Subcutaneous abdominal adipose tissue (tissue), 5 donors: ENCODE measurements around the gene ADGRD1.

ENCODE experiments used
- H3K27ac ChIP-seq: one replicate; pipeline ENCODE4 v1.7.0; 2013; ENCODE audit warnings: low read depth, mild to moderate bottlenecking, inconsistent platforms, low read length, moderate library complexity
- H3K27me3 ChIP-seq, 5 donors: one replicate each; pipeline ENCODE4 v1.7.0; 2013; ENCODE audit warnings: low read length in 5 of 5, inconsistent platforms in 1 of 5; ENCODE audit not compliant: control insufficient read depth in 5 of 5, insufficient read depth in 4 of 5
- H3K36me3 ChIP-seq, 5 donors: one replicate each; pipeline ENCODE4 v1.7.0; 2013; ENCODE audit warnings: low read length in 5 of 5; ENCODE audit not compliant: control insufficient read depth in 5 of 5, insufficient read depth in 5 of 5
- H3K4me1 ChIP-seq, 5 donors: one replicate each; pipeline ENCODE4 v1.7.0; 2013; ENCODE audit warnings: low read length in 5 of 5, mild to moderate bottlenecking in 3 of 5, moderate library complexity in 1 of 5; ENCODE audit not compliant: control insufficient read depth in 5 of 5, insufficient read depth in 5 of 5
- H3K4me3 ChIP-seq, 5 donors: one replicate each; pipeline ENCODE4 v1.7.0; 2013; ENCODE audit warnings: low read length in 5 of 5, low read depth in 1 of 5
- H3K9ac ChIP-seq, 5 donors: one replicate each; pipeline ENCODE4 v1.7.0; 2013; ENCODE audit warnings: low read length in 5 of 5, mild to moderate bottlenecking in 4 of 5, moderate library complexity in 3 of 5
- H3K9me3 ChIP-seq, 5 donors: one replicate each; pipeline ENCODE4 v1.7.0; 2013; ENCODE audit warnings: low read length in 5 of 5; ENCODE audit not compliant: control insufficient read depth in 5 of 5
- donor health status: healthy.
- donor health status: healthy.
- donor health status: healthy.
- donor health status: healthy.
- donor health status: healthy.

Gene ADGRD1

DNA sequence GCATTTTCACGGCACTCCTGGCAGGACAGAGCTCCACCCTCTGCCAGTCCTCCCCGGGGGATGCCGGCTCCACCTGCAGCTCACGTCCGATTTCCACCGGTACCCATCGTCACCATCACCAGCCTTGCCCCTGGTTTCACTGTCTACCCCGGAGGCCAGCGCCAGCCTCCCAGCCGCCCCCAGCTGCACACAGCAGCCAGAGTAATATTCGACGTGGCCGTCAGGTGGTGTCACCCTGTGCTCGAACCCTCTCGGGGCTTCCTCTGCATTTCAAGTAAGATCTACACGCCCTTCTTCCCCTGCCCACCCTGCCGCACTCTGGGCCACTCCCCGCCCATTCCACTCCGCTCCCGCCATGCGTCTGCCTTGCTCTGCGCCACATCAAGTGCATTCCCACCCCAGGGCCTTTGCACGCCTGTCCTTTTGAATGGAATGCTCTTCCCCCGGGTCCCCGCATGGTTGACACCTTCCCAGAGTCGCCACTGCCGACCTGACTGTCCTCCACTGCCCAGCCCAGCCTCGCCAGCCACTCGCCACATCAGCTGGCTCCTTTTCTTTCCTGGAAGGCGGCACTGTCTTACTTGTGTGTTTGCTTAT is 80.3 kb downstream of the ADGRD1 start:
- Histone ChIP-seq H3K9ac (no peak overlapping the region), H3K27ac (no peak overlapping the region), H3K27me3 (peaks cover 0 to 16% (median 8%) of the 10 kb centered on the region in 5 donors)

DNA sequence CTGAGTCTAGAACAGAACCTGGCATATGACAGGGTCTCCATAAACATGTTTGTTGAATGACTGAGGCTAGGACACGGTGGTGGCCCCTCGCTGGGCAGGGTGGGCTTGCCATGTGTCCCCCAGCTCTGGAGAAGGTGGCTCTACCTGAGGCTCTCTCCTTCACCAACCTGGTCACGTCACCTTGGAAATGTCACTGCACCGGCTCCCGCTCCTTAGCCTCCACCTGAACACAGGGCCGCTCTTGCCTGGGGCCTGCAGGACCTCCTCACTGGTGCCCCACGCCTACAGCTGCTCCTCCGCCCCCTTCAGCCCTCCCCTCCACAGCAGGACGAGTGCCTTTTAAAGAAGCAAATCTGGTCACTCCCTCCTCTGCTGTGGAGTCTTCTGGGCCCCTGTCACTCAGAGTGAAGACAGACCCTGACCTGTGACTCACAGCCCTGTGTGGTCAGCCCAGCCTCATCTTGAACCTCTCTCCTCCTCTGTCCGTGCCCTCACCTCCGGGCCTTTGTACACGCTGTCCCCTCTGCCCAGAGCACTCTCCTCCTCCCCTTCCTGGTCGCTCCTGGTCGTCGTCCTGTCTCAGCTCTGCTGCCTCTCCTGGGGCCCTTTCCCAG is 81.0 kb downstream of the ADGRD1 start:
- Histone ChIP-seq H3K27ac (no peak overlapping the region), H3K9me3 (no peaks in the 10 kb centered on the region), H3K4me1 (peaks cover 0 to 2% (median 0%) of the 10 kb centered on the region in 5 donors), H3K9ac (no peak overlapping the region), H3K27me3 (peaks cover 0 to 16% (median 8%) of the 10 kb centered on the region in 5 donors), H3K4me3 (no peak overlapping the region), H3K36me3 (no peaks in the 10 kb centered on the region)

More for the DNA sequence above, 80.3 kb downstream of the ADGRD1 start:
- Histone ChIP-seq H3K4me3 (no peak overlapping the region), H3K36me3 (no peaks in the 10 kb centered on the region), H3K4me1 (peaks cover 0 to 8% (median 0%) of the 10 kb centered on the region in 5 donors), H3K9me3 (no peaks in the 10 kb centered on the region)

DNA sequence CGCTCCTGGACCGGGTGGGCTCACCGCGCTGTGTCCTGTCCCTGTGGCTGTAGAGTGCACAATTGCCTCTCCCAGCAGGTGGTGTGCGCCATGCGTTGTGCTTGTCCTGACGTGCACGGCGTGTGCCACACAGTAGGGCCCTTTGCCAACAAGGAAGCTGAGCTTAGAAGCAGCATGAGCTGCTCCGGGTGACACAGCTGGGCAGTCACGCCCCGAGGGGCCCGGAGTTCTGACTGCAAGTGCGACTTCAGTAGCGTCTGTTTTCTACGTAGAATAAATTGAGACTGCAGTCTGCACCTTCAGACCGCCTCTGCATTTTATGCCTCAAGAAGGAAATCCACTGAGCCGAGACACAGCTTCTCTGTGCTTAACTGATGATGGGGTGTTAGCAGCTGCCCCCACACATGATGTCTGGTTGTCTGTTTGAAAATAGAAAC is 81.6 kb downstream of the ADGRD1 start:
- H3K9ac ChIP-seq = no peak overlapping the region
- H3K27ac ChIP-seq = no peak overlapping the region
- no peaks in the 10 kb centered on the region for H3K36me3 ChIP-seq
- no peaks in the 10 kb centered on the region for H3K9me3 ChIP-seq
- H3K27me3 ChIP-seq = peaks cover 0 to 16% (median 8%) of the 10 kb centered on the region in 5 donors
- H3K4me1 ChIP-seq = no peaks in the 10 kb centered on the region
- H3K4me3 ChIP-seq = no peak overlapping the region

- Histone ChIP-seq H3K4me1 (no peaks in the 10 kb centered on the region), H3K36me3 (no peaks in the 10 kb centered on the region), H3K27me3 (peaks cover 0 to 7% (median 0%) of the 10 kb centered on the region in 5 donors), H3K27ac (no peak overlapping the region), H3K9ac (no peak overlapping the region), H3K9me3 (no peaks in the 10 kb centered on the region), H3K4me3 (no peak overlapping the region)
Observed at GRCh38 chr12:131038159-131038558, 84.5 kb downstream of the ADGRD1 start.

DNA sequence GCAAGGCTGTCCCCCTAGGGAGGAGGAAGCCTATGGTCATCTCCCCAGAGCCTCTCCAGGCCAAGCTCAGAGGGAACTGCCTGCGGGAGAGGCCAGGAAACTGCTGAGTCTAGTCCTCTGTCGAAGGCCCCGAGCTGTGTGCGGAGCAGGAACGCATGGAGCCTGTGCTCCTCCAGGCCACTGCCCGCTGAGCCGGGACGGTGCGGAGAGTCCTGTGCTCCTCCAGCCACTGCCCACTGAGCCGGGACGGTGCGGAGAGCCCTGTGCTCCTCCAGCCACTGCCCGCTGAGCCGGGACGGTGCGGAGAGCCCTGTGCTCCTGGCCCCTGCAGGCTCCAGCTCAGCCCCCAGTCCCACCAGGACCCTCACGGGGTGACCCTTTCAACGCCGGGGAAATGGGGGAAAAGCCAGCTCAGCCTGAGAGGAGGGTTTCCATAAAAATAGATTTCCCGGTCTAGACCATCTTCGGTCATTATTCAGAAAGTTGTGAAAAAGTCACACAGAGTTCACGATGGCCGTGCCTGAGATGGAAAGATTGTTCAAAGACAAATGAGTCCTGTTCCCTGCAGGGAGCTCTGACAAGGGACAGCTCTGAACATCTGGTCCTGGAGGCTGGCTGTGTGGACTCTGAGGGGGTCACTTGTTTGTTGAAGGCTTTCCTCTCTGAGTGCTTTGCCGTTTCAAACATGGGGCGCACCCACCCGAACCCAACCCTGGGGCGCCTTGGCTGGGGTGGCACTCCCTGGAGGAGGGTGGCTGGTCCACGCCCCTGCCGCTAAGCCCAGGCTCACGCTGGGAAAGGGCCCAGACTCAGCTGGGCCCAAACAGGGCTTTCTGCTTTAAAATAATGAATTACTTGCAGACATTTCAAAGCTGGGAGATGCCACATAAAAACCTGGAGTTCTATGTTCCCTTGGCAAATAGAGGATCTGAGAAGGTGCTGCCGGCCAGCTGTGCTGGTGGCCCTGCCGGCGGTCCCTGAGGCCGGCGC is 85.5 kb downstream of the ADGRD1 start:
- Histone ChIP-seq H3K4me3 (no peak overlapping the region), H3K36me3 (no peaks in the 10 kb centered on the region), H3K9me3 (no peaks in the 10 kb centered on the region), H3K4me1 (no peaks in the 10 kb centered on the region), H3K27ac (no peak overlapping the region), H3K27me3 (peaks cover 0 to 7% (median 0%) of the 10 kb centered on the region in 5 donors), H3K9ac (no peak overlapping the region)

- Histone ChIP-seq H3K27me3 (peaks cover 0 to 7% (median 0%) of the 10 kb centered on the region in 5 donors), H3K4me1 (no peaks in the 10 kb centered on the region), H3K36me3 (no peaks in the 10 kb centered on the region), H3K27ac (no peak overlapping the region), H3K9me3 (no peaks in the 10 kb centered on the region), H3K9ac (no peak overlapping the region), H3K4me3 (no peak overlapping the region)
Observed at GRCh38 chr12:131040491-131040890, 86.8 kb downstream of the ADGRD1 start.

DNA sequence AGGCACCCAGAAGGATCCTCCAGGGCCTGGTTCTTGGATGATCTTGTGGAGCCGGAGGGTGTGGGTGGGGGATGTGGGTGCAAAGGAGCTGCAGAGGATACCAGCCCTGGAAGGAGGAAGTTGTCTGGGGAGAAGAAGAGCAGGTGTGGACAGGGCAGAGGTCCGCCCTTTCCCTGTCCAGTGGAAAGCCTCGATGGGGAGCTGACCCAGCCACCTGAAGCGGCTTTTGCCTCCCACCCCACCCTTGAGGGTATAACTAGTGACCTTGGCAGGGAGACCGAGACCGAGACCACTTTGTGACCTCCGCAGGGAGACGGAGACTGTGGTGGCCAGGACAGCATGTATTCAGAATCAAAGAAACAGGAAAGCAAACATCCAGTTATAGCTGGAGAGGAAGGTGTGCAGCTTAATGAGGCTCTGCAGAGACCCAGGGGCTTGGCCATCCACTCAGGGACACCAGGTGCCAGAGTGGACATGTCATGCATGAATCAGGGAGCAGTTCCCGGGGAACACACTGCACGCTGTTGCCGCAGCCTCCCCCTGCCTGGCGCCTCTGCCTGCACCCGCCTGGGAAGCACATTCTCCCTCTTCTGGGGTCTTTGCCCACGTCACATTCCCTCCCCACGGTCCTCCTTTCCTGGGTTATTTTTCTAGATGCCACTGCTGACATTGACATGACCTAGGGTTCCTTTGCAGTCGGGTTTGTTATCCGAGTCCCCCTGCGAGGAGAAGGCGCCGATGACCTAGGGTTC is 87.7 kb downstream of the ADGRD1 start:
- H3K4me1 ChIP-seq = no peaks in the 10 kb centered on the region
- no peaks in the 10 kb centered on the region for H3K36me3 ChIP-seq
- H3K27ac ChIP-seq = no peak overlapping the region
- no peak overlapping the region for H3K4me3 ChIP-seq
- H3K9me3 ChIP-seq = no peaks in the 10 kb centered on the region
- peaks cover 0 to 9% (median 0%) of the 10 kb centered on the region in 5 donors for H3K27me3 ChIP-seq
- H3K9ac ChIP-seq = no peak overlapping the region

DNA sequence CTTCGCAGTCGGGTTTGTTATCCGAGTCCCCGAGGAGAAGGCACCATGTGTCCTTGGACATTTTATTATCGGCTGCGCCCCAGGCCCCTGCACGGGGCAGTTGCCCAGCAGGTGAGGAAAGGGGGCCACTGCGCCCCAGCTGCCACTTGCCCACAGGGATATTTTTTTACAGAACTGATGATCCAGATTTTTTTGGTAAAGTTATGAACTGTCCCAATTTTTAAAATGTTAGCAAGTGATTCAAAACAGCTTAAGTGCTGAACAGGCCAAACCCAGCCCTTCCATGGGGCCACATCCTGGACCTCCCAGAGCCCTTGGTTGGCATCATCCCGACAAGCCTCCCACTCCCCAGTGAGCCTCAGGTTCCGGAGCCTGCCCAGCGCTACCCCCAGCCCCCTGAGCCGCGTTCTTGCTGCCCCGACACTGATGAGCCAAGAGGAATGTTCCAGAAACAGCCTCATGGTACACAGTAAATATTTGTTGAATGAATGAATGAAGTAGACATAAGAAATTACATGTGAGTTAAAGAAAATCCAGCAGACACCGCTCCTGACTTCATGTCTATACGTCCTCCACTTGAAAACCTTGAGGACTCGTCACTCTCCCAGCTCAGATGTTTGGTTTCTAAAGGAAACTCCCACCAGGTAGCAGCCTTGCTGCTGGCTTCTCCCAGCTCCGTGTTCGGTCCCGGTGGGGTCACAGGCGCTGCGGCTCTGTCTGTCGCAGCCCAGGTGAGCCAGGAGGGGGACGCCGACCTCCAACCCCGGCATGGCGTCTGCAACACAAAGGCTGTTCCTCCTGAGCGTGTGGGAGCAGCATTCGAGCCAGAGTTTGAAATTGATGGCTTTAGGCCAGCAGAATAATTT is 88.5 kb downstream of the ADGRD1 start:
- H3K27ac ChIP-seq = no peak overlapping the region
- peaks cover 0 to 12% (median 0%) of the 10 kb centered on the region in 5 donors for H3K27me3 ChIP-seq
- H3K4me3 ChIP-seq = no peak overlapping the region
- H3K36me3 ChIP-seq = no peaks in the 10 kb centered on the region
- H3K9me3 ChIP-seq = no peaks in the 10 kb centered on the region
- no peak overlapping the region for H3K9ac ChIP-seq
- H3K4me1 ChIP-seq = peaks cover 0 to 5% (median under 1%) of the 10 kb centered on the region in 5 donors

DNA sequence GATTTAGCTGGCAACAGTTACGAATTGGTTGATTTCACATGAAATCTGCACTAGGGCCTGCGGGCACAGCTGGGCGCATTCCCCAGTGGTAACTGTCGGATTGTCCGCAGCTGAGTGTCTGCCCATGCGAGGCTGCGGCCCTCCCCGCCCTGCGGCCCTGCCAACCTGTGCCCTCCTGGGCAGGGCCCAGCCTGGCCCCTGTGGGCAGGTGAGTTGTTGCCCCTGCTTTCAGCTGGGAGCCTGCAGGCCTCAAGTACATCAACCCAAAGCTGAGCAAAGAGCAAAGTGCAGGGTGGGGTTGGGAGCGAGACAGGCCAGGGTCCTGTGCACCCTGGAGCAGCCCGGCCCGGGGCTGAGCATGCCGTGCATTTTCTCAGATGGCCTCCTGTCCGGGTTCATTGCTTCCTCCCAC is 89.1 kb downstream of the ADGRD1 start:
- no peaks in the 10 kb centered on the region for H3K36me3 ChIP-seq
- H3K9ac ChIP-seq = no peak overlapping the region
- no peak overlapping the region for H3K4me3 ChIP-seq
- H3K27me3 ChIP-seq = peaks cover 0 to 18% (median 1%) of the 10 kb centered on the region in 5 donors
- H3K27ac ChIP-seq = no peak overlapping the region
- H3K9me3 ChIP-seq = no peaks in the 10 kb centered on the region
- H3K4me1 ChIP-seq = peaks cover 0 to 11% (median 7%) of the 10 kb centered on the region in 5 donors
